OCI-M1 (cell line): ENCODE data around the gene ORAI2.
"Not testable (repeated sequence)": the region's sequence is repeated elsewhere in the genome, so short reads cannot be mapped to it uniquely, and the experiment has no call there.

Experiments used
- DNase-seq: peaks from one replicate; lab custom pipeline; 2025; lab: John Stamatoyannopoulos, UW

The ORAI2 gene

DNA sequence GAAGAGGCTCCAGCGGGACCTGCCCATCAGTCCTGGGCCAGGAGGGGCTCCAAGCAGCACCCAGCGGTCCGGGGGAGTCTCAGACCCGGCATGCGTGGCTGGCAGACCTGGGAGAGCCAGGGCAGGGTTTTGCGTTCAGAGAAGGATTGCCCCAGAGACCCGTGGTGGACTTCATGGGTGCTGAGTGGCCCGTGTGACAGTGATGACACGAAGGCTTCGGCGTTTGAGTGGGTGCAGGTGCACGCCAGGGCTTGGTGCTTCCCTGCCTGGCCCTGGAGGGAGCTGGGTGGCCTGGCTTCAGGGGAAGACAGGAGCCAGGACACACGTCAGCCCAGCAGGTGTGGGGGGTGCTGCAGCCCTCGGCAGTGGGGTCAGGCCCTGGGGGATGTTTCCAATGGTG is 13.9 kb downstream of the ORAI2 start:
- no peak for DNase-seq

GRCh38 chr7:102449136-102449535 is 15.8 kb downstream of the ORAI2 start:
- DNase-seq, result no peak

DNA sequence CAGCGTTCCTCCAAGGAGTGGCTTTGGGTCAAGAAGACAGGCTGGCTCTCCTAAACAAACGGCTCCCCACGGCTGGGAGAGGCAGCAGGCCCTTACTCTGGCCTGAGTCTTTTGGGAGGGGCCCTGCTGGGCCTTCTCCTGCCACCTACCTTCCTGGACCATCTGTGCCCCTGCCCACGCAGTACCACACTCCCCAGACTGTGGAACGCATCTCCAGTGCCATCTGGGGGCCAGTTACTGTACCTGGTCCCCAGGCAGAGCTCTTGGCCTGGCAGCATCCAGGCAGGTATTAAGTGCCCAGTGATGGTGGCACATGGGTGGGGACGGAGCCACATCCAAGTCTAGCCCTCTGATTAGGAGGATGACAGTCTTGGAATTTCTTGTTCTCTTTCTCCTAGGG is 16.9 kb downstream of the ORAI2 start:
- no peak for DNase-seq

DNA sequence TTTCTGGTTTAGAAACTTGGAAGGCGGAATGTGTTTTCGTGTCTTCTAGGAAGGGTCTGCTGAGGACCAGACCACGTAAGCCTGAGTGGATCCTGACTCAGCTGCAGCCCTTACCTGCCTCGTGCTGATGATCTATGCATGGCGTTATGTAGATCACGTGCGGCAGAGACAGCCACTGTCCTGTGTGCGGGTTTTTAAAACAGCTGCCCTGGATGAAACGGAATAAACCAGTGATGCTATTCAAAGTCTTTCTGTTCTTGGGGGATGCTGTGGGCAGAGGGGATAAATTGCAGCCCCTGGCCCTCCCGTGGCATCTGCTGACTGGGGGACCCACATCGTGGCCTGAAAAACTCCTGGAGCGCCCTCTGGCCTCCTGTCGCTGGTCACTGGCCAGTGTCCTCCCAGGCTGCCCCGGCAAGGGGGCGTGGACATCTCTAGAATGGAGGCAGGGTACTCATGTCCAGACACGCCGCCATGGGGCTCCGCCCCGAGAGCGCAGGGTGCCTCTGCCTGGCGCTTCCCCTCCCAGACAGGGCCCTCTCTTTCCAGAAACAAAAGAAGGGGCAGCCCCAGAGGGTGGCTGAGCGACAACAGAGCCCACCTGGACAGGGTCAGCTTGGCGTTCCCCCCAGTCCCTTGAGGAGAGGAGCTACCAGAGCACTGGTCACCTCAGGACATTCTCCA is 18.1 kb downstream of the ORAI2 start:
- no peak for DNase-seq

DNA sequence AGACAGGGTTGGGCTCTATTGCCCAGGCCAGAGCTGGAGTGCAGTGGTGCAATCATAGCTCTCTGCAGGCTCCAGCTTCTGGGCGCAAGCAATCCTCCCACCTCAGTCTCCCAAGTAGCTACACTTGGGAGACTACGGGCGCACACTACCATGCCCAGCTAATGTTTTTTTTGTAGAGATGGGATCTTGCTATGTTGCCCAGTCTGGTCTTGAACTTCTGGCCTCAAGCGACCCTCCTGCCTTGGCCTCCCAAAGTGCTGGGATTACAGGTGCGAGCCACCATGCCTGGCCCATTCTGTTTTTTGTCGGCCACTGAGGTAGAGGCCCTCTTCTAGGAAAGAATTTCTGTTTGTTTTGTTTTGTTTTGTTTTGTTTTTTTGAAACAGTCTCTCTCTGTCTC is 19.1 kb downstream of the ORAI2 start:
- no peak for DNase-seq

GRCh38 chr7:102453319-102453718 is 19.9 kb downstream of the ORAI2 start:
- no peak for DNase-seq

GRCh38 chr7:102454468-102454867 is 21.1 kb downstream of the ORAI2 start:
- no peak for DNase-seq

DNA sequence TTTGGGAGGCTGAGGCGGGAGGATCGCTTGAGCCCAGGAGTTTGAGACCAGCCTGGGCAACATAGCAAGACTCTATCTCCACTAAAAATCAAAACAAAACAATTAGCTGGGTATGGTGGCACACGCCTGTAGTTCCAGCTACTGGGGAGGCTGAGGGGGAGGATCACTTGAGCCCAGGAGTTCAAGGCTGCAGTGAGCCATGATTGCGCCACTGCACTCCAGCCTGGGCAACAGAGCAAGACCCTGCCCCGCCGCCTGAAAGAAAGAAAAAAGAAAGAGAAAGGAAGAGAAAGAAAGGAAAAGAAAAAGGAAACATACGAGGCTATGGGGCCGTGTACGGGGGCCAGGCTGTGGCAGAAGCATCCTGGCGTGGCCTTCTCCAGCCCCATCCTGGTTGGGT is 21.6 kb downstream of the ORAI2 start:
- not testable (repeated sequence) for DNase-seq

DNA sequence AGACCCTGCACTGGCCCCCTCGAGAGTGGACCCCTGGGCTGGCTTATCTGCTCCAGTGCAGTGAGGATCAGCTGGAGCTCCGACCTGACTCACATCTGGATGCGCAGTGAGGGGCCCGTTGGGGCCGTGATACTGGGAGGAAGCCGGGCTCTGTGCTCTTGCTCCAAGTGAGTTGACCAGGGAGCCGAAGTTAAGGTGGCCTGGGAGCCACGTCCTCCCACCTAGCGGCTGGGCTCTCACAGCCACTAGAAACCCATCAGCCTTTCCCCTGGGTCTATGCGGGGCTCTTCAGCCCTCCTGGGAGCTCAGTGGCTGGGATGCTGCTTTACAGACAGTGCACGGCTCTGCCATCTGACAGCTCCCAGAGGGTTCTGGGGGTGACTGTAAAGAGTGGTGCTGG is 22.2 kb downstream of the ORAI2 start:
- no peak for DNase-seq

- no peak for DNase-seq
Measured at GRCh38 chr7:102456327-102456726, 23.0 kb downstream of the ORAI2 start.

DNA sequence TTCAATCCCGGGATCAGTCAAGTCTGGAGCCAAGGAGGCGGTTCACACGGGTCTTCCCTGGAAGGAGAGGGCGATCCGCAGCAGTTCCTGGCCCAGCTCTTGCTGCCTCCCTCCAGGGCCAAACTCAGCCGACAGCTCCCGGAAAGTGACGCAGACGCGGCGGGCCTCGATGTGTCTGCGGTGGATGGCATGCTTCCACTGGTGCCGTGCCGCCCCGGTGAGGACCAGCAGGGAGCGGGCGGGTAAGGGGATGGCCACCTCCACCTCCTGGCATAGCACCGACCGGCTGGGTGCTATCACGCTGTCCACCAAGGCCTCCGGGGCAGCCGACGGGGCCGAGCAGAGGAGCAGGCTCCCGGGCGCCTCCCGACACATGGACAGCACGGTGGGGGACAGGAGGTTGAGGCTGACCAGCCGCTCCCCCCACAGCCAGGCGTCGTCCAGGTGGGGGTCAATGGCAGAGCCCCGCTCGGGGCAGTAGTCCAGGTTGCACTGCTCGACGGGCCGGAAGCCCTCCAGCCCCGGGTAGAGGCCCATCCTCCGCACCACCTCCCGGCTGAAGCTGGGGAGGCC is 24.1 kb downstream of the ORAI2 start:
- DNase-seq, result no peak

GRCh38 chr7:102459221-102459844 is 26.0 kb downstream of the ORAI2 start:
- DNase-seq, result no peak

DNA sequence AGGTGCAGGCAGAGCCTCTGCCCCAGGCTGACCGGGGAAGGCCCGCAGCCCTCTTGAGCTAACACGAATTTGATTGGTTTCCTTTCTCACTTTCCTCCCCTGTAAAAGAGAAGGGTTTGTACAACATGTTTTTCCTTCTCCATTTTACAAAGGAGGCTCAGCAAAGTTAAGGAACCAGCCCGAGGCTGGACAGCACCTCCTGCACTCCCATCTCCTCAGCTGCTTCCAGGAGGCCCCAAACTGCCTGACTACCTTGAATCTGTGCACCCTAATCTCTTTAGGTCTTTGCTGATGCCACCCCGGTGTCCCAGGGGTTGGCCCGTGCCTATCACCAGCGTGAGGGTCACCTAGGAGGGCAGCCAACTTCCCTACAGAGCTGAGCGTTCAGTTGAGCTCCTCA is 27.1 kb downstream of the ORAI2 start:
- DNase-seq, result no peak

GRCh38 chr7:102463841-102464576 is 30.6 kb downstream of the ORAI2 start:
- DNase-seq, result peak; percentile 18

DNA sequence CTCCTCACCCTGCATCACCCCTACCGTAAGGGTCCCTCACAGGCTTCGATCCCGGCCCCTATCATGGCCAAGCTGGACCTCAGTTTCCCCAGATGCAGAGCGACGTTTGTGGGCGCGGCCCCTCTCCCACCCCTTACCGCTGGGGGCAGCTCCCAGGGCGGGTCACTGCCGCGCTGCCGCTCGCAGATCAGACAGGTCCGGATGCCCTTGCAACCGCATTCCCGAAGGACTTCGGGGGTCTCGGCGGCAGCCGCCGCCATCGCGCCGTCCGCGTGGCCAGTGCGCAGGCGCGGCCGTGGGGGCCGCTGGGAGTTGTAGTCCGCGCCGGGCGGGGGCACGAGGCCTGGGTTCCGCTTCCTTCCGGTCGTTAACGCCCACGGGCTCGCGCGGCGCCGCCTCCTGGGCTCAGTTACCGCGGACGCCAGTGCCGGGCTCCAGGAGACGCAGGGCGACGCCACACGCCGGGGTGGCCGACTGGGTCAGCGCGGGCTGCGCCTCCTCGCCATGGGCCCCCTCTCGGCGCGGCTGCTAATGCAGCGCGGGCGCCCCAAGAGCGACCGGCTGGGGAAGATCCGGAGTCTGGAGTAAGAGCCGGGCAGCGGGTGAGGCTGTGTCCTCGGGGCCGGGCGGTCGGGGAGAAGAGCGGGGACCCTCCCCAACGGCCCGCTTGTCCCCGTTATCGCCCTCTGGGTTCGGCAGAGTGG is 31.4 kb downstream of the ORAI2 start, which contains the start of the genes ALKBH4 and LRWD1:
Gene ALKBH4, minus strand, starts transcription at position 287 of the 704 bp plus-strand sequence. Its CDS starts 27 bp downstream, at position 260.
Gene LRWD1, plus strand, starts transcription at position 408 of the 704 bp plus-strand sequence. Its CDS starts 97 bp downstream, at position 505.
- DNase-seq, result peak; percentile 92

DNA sequence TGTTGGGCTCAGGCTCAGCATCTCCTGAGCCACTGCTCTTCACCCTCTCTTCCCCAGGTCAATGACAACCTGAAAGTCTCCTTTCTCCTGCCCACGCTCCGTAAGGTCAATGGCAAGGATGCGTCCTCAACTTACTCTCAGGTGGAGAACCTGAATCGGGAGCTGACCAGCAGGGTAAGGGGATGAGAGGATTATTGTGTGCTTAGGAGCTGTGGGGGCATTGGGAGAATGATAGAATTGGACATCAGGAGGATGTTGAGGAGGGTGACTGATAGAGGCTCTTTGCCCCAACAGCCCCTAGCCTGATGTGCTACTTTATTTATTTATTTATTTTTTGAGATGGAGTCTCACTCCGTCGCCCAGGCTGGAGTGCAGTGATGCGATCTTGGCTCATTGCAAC is 32.7 kb downstream of the ORAI2 start:
- no peak for DNase-seq

DNA sequence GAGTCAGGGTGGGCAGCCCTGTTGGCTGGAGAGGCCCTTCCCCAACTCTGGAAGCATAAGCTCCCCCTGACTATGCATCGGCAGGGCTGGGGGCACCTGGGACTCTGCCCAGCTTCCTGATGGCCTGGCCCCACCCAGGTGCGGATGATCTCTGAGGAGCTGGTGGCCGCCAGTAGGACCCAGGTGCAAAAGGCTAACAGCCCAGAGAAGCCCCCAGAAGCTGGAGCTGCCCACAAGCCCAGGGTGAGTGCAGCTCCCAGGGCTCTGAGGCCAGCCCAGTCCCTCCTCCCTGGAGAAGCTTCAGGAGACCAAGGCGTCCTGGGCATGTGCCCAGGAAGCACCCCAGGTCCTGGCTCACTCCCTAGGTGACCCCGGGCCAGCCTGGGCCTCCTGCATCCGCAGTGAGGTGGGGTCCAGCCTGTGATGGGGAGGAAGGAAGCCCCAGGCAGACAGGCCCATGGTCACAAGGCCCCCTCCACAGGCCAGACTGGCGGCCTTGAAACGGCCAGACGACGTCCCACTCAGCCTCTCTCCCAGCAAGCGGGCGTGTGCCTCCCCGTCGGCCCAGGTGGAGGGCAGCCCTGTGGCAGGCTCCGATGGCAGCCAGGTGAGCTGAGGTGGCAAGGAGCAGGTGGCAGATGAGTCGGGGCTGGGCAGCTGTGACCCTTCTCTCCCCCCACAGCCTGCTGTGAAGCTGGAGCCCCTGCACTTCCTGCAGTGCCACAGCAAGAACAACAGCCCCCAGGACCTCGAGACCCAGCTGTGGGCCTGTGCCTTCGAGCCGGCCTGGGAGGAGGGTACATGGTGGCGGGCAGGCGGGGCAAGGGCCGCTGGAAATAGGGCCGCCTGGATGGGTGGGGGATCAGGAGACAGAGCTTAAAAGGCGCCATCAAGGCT is 34.5 kb downstream of the ORAI2 start:
- DNase-seq, result no peak

GRCh38 chr7:102468478-102469350 is 35.3 kb downstream of the ORAI2 start:
- DNase-seq, result no peak

DNA sequence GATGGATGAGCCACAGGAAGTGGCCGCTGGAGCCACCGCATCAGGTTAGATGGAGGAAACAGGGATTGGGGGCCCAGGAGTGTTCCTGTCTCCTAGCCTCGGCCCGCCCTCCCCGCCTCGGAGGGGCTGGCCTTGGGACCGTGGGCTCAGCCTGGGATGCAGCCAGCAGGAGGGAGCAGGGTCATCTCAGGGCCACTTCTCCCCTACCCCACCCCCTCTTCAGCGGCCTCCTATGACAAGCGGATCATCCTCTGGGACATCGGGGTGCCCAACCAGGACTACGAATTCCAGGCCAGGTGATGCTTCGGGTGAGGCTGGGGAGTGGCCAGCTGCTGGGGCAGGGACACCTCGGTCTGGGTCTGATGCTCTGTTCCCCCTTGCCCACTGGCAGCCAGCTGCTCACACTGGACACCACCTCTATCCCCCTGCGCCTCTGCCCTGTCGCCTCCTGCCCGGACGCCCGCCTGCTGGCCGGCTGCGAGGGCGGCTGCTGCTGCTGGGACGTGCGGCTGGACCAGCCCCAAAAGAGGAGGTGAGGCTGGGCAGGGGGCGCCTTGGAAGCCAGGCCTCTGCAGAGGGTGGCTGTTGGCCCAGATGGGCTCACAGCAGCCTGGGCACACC is 36.1 kb downstream of the ORAI2 start:
- no peak for DNase-seq
